ENCODE results near the gene NOTCH1.
A peak's percentile ranks its signal among the peaks of the same experiment; 100 is the strongest.

NOTCH1 gene

GRCh38 chr9:136499071-136499934 is 46.5 kb downstream of the NOTCH1 start:
- no peaks in the 10 kb centered on the region for H3K27me3 Mint-ChIP-seq
- H3K36me3 Mint-ChIP-seq (ENCODE audit: low read depth): peaks cover 99% of the 10 kb centered on the region
- H3K9me3 Mint-ChIP-seq: no peaks in the 10 kb centered on the region
- intact Hi-C loops (cut with micrococcal nuclease): no loop called here
- H3K4me1 Mint-ChIP-seq (ENCODE audit: low read depth): no peaks in the 10 kb centered on the region
- H3K4me3 Mint-ChIP-seq: no peak overlapping the region
- no peak overlapping the region for H3K27ac Mint-ChIP-seq

- Mint-ChIP-seq H3K4me1 (ENCODE audit: low read depth) (no peaks in the 10 kb centered on the region), H3K9me3 (no peaks in the 10 kb centered on the region), H3K27me3 (no peaks in the 10 kb centered on the region), H3K27ac (no peak overlapping the region), H3K36me3 (ENCODE audit: low read depth) (peaks cover 91% of the 10 kb centered on the region), H3K4me3 (no peak overlapping the region)
- intact Hi-C loops (cut with micrococcal nuclease): no loop called here
Measured at GRCh38 chr9:136497916-136498695, 47.7 kb downstream of the NOTCH1 start.

- intact Hi-C loops (cut with micrococcal nuclease): no loop called here
- H3K27ac Mint-ChIP-seq: no peak overlapping the region
- H3K27me3 Mint-ChIP-seq: no peaks in the 10 kb centered on the region
- no peaks in the 10 kb centered on the region for H3K9me3 Mint-ChIP-seq
- peaks cover 80% of the 10 kb centered on the region for H3K36me3 Mint-ChIP-seq (ENCODE audit: low read depth)
- no peaks in the 10 kb centered on the region for H3K4me1 Mint-ChIP-seq (ENCODE audit: low read depth)
- no peak overlapping the region for H3K4me3 Mint-ChIP-seq
Measured at GRCh38 chr9:136496801-136497620, 48.8 kb downstream of the NOTCH1 start.

- Mint-ChIP-seq H3K27ac (no peak overlapping the region), H3K4me3 (no peak overlapping the region), H3K36me3 (ENCODE audit: low read depth) (peaks cover 72% of the 10 kb centered on the region), H3K4me1 (ENCODE audit: low read depth) (no peaks in the 10 kb centered on the region), H3K9me3 (no peaks in the 10 kb centered on the region), H3K27me3 (no peaks in the 10 kb centered on the region)
- intact Hi-C loops (cut with micrococcal nuclease): no loop called here
Measured at GRCh38 chr9:136496181-136496580, 49.7 kb downstream of the NOTCH1 start.

- intact Hi-C loops (cut with micrococcal nuclease): no loop called here
- Mint-ChIP-seq H3K4me3 (no peak overlapping the region), H3K9me3 (no peaks in the 10 kb centered on the region), H3K27me3 (peaks cover 3% of the 10 kb centered on the region), H3K4me1 (ENCODE audit: low read depth) (no peaks in the 10 kb centered on the region), H3K36me3 (ENCODE audit: low read depth) (peaks cover 63% of the 10 kb centered on the region), H3K27ac (no peak overlapping the region)
Measured at GRCh38 chr9:136495238-136495800, 50.5 kb downstream of the NOTCH1 start.

- Mint-ChIP-seq H3K27ac (no peak overlapping the region), H3K4me1 (ENCODE audit: low read depth) (no peaks in the 10 kb centered on the region), H3K27me3 (peaks cover 6% of the 10 kb centered on the region), H3K4me3 (no peak overlapping the region), H3K36me3 (ENCODE audit: low read depth) (peaks cover 57% of the 10 kb centered on the region), H3K9me3 (no peaks in the 10 kb centered on the region)
- intact Hi-C loops (cut with micrococcal nuclease): no loop called here
Measured at GRCh38 chr9:136494531-136495215, 51.2 kb downstream of the NOTCH1 start.

- Mint-ChIP-seq H3K27me3 (peaks cover 7% of the 10 kb centered on the region), H3K27ac (no peak overlapping the region), H3K9me3 (no peaks in the 10 kb centered on the region), H3K36me3 (ENCODE audit: low read depth) (peaks cover 50% of the 10 kb centered on the region), H3K4me1 (ENCODE audit: low read depth) (no peaks in the 10 kb centered on the region), H3K4me3 (no peak overlapping the region)
- intact Hi-C loops (cut with micrococcal nuclease): no loop called here
Measured at GRCh38 chr9:136494012-136494411, 51.8 kb downstream of the NOTCH1 start.

GRCh38 chr9:136493567-136493971 is 52.3 kb downstream of the NOTCH1 start:
- Mint-ChIP-seq H3K36me3 (ENCODE audit: low read depth) (peaks cover 46% of the 10 kb centered on the region), H3K27ac (no peak overlapping the region), H3K4me1 (ENCODE audit: low read depth) (peaks cover 2% of the 10 kb centered on the region), H3K9me3 (no peaks in the 10 kb centered on the region), H3K27me3 (peaks cover 7% of the 10 kb centered on the region), H3K4me3 (no peak overlapping the region)
- intact Hi-C loops (cut with micrococcal nuclease): no loop called here

- H3K4me3 Mint-ChIP-seq: no peak overlapping the region
- intact Hi-C loops (cut with micrococcal nuclease): no loop called here
- peaks cover 7% of the 10 kb centered on the region for H3K4me1 Mint-ChIP-seq (ENCODE audit: low read depth)
- no peak overlapping the region for H3K27ac Mint-ChIP-seq
- peaks cover 8% of the 10 kb centered on the region for H3K27me3 Mint-ChIP-seq
- no peaks in the 10 kb centered on the region for H3K9me3 Mint-ChIP-seq
- peaks cover 41% of the 10 kb centered on the region for H3K36me3 Mint-ChIP-seq (ENCODE audit: low read depth)
Measured at GRCh38 chr9:136492978-136493522, 52.8 kb downstream of the NOTCH1 start.

- peaks cover 27% of the 10 kb centered on the region for H3K27me3 Mint-ChIP-seq
- no peak overlapping the region for H3K27ac Mint-ChIP-seq
- peaks cover 19% of the 10 kb centered on the region for H3K4me1 Mint-ChIP-seq (ENCODE audit: low read depth)
- H3K36me3 Mint-ChIP-seq (ENCODE audit: low read depth): peaks cover 8% of the 10 kb centered on the region
- H3K9me3 Mint-ChIP-seq: no peaks in the 10 kb centered on the region
- intact Hi-C loops (cut with micrococcal nuclease): loop anchor here (5.0 to 10.0 kb wide), 2 partner anchors 43 to 85 kb away; partner anchors contain the start of gene SNAPC4
- no peak overlapping the region for H3K4me3 Mint-ChIP-seq
Measured at GRCh38 chr9:136489731-136490130, 56.1 kb downstream of the NOTCH1 start.

- Mint-ChIP-seq H3K27me3 (peaks cover 29% of the 10 kb centered on the region), H3K36me3 (ENCODE audit: low read depth) (no peaks in the 10 kb centered on the region), H3K27ac (peak overlapping the region; percentile 37), H3K4me3 (no peak overlapping the region), H3K9me3 (no peaks in the 10 kb centered on the region), H3K4me1 (ENCODE audit: low read depth) (peaks cover 21% of the 10 kb centered on the region)
- intact Hi-C loops (cut with micrococcal nuclease): loop anchor here (5.0 to 10.0 kb wide), 2 partner anchors 44 to 84 kb away; partner anchors contain the start of gene SNAPC4
Measured at GRCh38 chr9:136488247-136489214, 57.3 kb downstream of the NOTCH1 start.

- Mint-ChIP-seq H3K9me3 (no peaks in the 10 kb centered on the region), H3K4me1 (ENCODE audit: low read depth) (peaks cover 21% of the 10 kb centered on the region), H3K27me3 (peaks cover 29% of the 10 kb centered on the region), H3K4me3 (no peak overlapping the region), H3K36me3 (ENCODE audit: low read depth) (peaks cover 4% of the 10 kb centered on the region), H3K27ac (peak overlapping the region; percentile 37)
- intact Hi-C loops (cut with micrococcal nuclease): loop anchor here (5.0 to 10.0 kb wide), 2 partner anchors 45 to 83 kb away; partner anchors contain the start of gene SNAPC4
Measured at GRCh38 chr9:136487672-136488071, 58.2 kb downstream of the NOTCH1 start.
